ENCODE measurements around the gene PPP2R1B. TPM values are rescaled to one million over a fixed set of nuclear protein-coding genes. Genes with fewer than 3 reads are reported as not detected.

PPP2R1B gene
- total RNA-seq, 1 experiment from 2014 or later, result 27.3 TPM

GRCh38 chr11:111700162-111700561 lies 66.0 kb downstream of the PPP2R1B start:
- H3K27me3 Mint-ChIP-seq (ENCODE audit: insufficient read depth, unreplicated experiment), result no peaks in the 10 kb centered on the region
- H3K4me1 Mint-ChIP-seq (ENCODE audit: insufficient read depth, unreplicated experiment), result peaks cover 13% of the 10 kb centered on the region
- intact Hi-C loops (cut with micrococcal nuclease), result no loop called here
- no peaks in the 10 kb centered on the region for H3K9me3 Mint-ChIP-seq (ENCODE audit: unreplicated experiment)
- peaks cover 28% of the 10 kb centered on the region for H3K36me3 Mint-ChIP-seq (ENCODE audit: insufficient read depth, unreplicated experiment)
- POLR2A ChIA-PET, result interaction anchor here (0.6 kb wide), 1 partner anchor 38 kb away, joined by 3 read pairs; no protein-coding TSS in a partner anchor
- no peak overlapping the region for H3K27ac Mint-ChIP-seq (ENCODE audit: low read depth, unreplicated experiment)
- TF ChIP-seq, protein P1, sequence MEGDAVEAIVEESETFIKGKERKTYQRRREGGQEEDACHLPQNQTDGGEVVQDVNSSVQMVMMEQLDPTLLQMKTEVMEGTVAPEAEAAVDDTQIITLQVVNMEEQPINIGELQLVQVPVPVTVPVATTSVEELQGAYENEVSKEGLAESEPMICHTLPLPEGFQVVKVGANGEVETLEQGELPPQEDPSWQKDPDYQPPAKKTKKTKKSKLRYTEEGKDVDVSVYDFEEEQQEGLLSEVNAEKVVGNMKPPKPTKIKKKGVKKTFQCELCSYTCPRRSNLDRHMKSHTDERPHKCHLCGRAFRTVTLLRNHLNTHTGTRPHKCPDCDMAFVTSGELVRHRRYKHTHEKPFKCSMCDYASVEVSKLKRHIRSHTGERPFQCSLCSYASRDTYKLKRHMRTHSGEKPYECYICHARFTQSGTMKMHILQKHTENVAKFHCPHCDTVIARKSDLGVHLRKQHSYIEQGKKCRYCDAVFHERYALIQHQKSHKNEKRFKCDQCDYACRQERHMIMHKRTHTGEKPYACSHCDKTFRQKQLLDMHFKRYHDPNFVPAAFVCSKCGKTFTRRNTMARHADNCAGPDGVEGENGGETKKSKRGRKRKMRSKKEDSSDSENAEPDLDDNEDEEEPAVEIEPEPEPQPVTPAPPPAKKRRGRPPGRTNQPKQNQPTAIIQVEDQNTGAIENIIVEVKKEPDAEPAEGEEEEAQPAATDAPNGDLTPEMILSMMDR (IDR thresholded peaks at IDR 0.05; ENCODE audit: unreplicated experiment), result no peak
- DNase-seq (ENCODE audit: unreplicated experiment), result no peak
- no peak overlapping the region for H3K4me3 Mint-ChIP-seq (ENCODE audit: unreplicated experiment)
- no TSS peak for BruUV-seq (replicated peaks)
- CTCF ChIA-PET, result interaction anchor here (0.9 to 1.5 kb wide), 3 partner anchors 13 to 579 kb away, joined by 3 to 4 read pairs (median 4); no protein-coding TSS in a partner anchor

- H3K9me3 Mint-ChIP-seq (ENCODE audit: unreplicated experiment), result no peaks in the 10 kb centered on the region
- CTCF ChIA-PET, result interaction anchor here (0.9 to 1.5 kb wide), 3 partner anchors 13 to 580 kb away, joined by 3 to 4 read pairs (median 4); no protein-coding TSS in a partner anchor
Observed at GRCh38 chr11:111699579-111700156, 66.5 kb downstream of the PPP2R1B start.

GRCh38 chr11:111698852-111699559 lies 67.2 kb downstream of the PPP2R1B start:
- POLR2A ChIA-PET, result interaction anchor here (0.8 to 1.1 kb wide), 2 partner anchors 20 to 36 kb away, joined by 3 to 5 read pairs; no protein-coding TSS in a partner anchor
- no peak for DNase-seq (ENCODE audit: unreplicated experiment)
- no peak overlapping the region for H3K4me3 Mint-ChIP-seq (ENCODE audit: unreplicated experiment)
- intact Hi-C loops (cut with micrococcal nuclease), result no loop called here
- no peak overlapping the region for H3K27ac Mint-ChIP-seq (ENCODE audit: low read depth, unreplicated experiment)
- H3K4me1 Mint-ChIP-seq (ENCODE audit: insufficient read depth, unreplicated experiment), result peaks cover 13% of the 10 kb centered on the region
- no TSS peak for BruUV-seq (replicated peaks)
- TF ChIP-seq, protein P1 (IDR thresholded peaks at IDR 0.05; ENCODE audit: unreplicated experiment), result no peak
- no peaks in the 10 kb centered on the region for H3K27me3 Mint-ChIP-seq (ENCODE audit: insufficient read depth, unreplicated experiment)
- CTCF ChIA-PET, result interaction anchor here (1.5 kb wide), 1 partner anchor 78 kb away, joined by 4 read pairs; no protein-coding TSS in a partner anchor
- no peaks in the 10 kb centered on the region for H3K9me3 Mint-ChIP-seq (ENCODE audit: unreplicated experiment)
- H3K36me3 Mint-ChIP-seq (ENCODE audit: insufficient read depth, unreplicated experiment), result peaks cover 20% of the 10 kb centered on the region

More at GRCh38 chr11:111699579-111700156, 66.5 kb downstream of the PPP2R1B start:
- H3K27me3 Mint-ChIP-seq (ENCODE audit: insufficient read depth, unreplicated experiment), result no peaks in the 10 kb centered on the region
- DNase-seq (ENCODE audit: unreplicated experiment), result no peak
- no peak overlapping the region for H3K4me3 Mint-ChIP-seq (ENCODE audit: unreplicated experiment)
- H3K36me3 Mint-ChIP-seq (ENCODE audit: insufficient read depth, unreplicated experiment), result peaks cover 23% of the 10 kb centered on the region
- H3K27ac Mint-ChIP-seq (ENCODE audit: low read depth, unreplicated experiment), result no peak overlapping the region
- intact Hi-C loops (cut with micrococcal nuclease), result no loop called here
- POLR2A ChIA-PET, result interaction anchor here (0.8 kb wide), 1 partner anchor 19 kb away, joined by 3 read pairs; no protein-coding TSS in a partner anchor
- BruUV-seq (replicated peaks), result no TSS peak
- H3K4me1 Mint-ChIP-seq (ENCODE audit: insufficient read depth, unreplicated experiment), result peaks cover 13% of the 10 kb centered on the region
- TF ChIP-seq, protein P1 (IDR thresholded peaks at IDR 0.05; ENCODE audit: unreplicated experiment), result no peak

DNA sequence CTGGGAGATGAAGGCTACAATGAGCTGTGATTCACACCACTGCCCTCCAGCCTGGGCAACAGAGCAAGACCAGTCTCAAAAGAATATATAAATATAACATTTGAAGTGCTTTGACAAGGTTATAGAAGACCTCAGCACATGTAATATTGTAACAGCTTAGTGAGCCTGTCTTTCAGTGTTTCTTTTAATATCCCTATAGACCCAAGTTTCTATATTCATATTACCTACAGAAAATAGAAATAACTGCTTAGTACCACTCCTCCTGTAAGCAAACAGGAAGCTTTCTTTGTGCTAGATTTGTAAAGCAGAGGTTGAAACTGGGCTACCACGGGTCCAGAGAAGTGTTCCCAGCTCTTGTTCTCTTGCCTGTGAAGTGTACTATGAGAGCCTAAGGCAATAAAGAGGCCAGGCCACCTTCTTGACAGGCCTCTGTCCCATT lies 68.2 kb downstream of the PPP2R1B start:
- Mint-ChIP-seq H3K4me1 (ENCODE audit: insufficient read depth, unreplicated experiment) (peaks cover 13% of the 10 kb centered on the region), H3K27me3 (ENCODE audit: insufficient read depth, unreplicated experiment) (no peaks in the 10 kb centered on the region), H3K27ac (ENCODE audit: low read depth, unreplicated experiment) (no peak overlapping the region), H3K36me3 (ENCODE audit: insufficient read depth, unreplicated experiment) (peaks cover 18% of the 10 kb centered on the region), H3K4me3 (ENCODE audit: unreplicated experiment) (no peak overlapping the region), H3K9me3 (ENCODE audit: unreplicated experiment) (no peaks in the 10 kb centered on the region)
- no peak for DNase-seq (ENCODE audit: unreplicated experiment)
- intact Hi-C loops (cut with micrococcal nuclease), result no loop called here
- ChIA-PET POLR2A (interaction anchor here (1.1 kb wide), 1 partner anchor 37 kb away, joined by 5 read pairs; no protein-coding TSS in a partner anchor), CTCF (interaction anchor here (0.6 to 1.5 kb wide), 2 partner anchors 79 to 583 kb away, joined by 3 to 4 read pairs; no protein-coding TSS in a partner anchor)
- BruUV-seq (replicated peaks), result no TSS peak
- TF ChIP-seq, protein P1 (IDR thresholded peaks at IDR 0.05; ENCODE audit: unreplicated experiment), result no peak

All from MCF 10A (cell line).